Tibial artery (tissue), 4 donors: ENCODE data around the gene ANKRD22.
"Not testable (repeated sequence)": the region's sequence is repeated elsewhere in the genome, so short reads cannot be mapped to it uniquely, and the experiment has no call there.

ENCODE experiments used
- DNase-seq, 2 donors: peaks; one replicate each; pipeline ENCODE4 v3.0.0-alpha.2; 2019
- H3K27ac ChIP-seq, 2 donors: fragments of 200-600 bp; sonication (generic) in 1 of 2; 1 replicate in 1 of 2; 2 replicates in 1 of 2; pipeline ENCODE4 v1.5.1; 2018 to 2019; ENCODE audit warnings: mild to moderate bottlenecking in 1 of 2
- H3K27me3 ChIP-seq, 2 donors: fragments of 200-600 bp; sonication (generic) in 1 of 2; one replicate each; pipeline versions ENCODE4 v1.5.1 to v1.6.0; 2016 to 2019
- H3K36me3 ChIP-seq, 3 donors: fragments of 200-600 bp; sonication (generic) in 2 of 3; one replicate each; pipeline ENCODE4 v1.5.1; 2016 to 2019; ENCODE audit warnings: mild to moderate bottlenecking in 2 of 3
- H3K4me1 ChIP-seq, 4 donors: fragments of 200-600 bp; sonication (generic) in 2 of 4; 1 replicate in 3 of 4; 2 replicates in 1 of 4; pipeline ENCODE4 v1.5.1; 2016 to 2019
- H3K4me3 ChIP-seq, 2 donors: fragments of 200-600 bp; sonication (generic) in 1 of 2; 1 replicate in 1 of 2; 2 replicates in 1 of 2; pipeline ENCODE4 v1.5.1; 2018 to 2019; ENCODE audit warnings: mild to moderate bottlenecking in 2 of 2
- H3K9me3 ChIP-seq, 3 donors: fragments of 200-600 bp; sonication (generic) in 1 of 3; one replicate each; pipeline ENCODE4 v1.5.1; 2016 to 2019
- CTCF ChIP-seq, 2 experiments: fragments of 200-600 bp in 1 of 2; fragments of 450-650 bp in 1 of 2; IDR thresholded peaks; one replicate each; pipeline ENCODE4 v1.5.1; 2017 to 2019; ENCODE audit warnings: antibody characterized with exemption in 2 of 2, mild to moderate bottlenecking in 1 of 2, moderate library complexity in 1 of 2
- intact Hi-C: fragments of 100-400 bp; cut with DNase I; formaldehyde crosslinking; loops from one replicate; pipeline ENCODE4 v1.15.0; 2023; ENCODE audit warnings: low total_unique reads

The ANKRD22 gene

GRCh38 chr10:88888810-88889445, 37.3 kb upstream of the ANKRD22 start:
- Histone ChIP-seq H3K36me3 (no peaks in the 10 kb centered on the region), H3K27me3 (no peaks in the 10 kb centered on the region), H3K4me1 (no peaks in the 10 kb centered on the region), H3K4me3 (no peak overlapping the region), H3K9me3 (no peaks in the 10 kb centered on the region), H3K27ac (no peak overlapping the region)
- DNase-seq: no peak
- intact Hi-C loops: no loop called here
- no peak for TF ChIP-seq CTCF (IDR thresholded peaks at IDR 0.05)

GRCh38 chr10:88886557-88886956, 34.9 kb upstream of the ANKRD22 start:
- H3K9me3 ChIP-seq: no peaks in the 10 kb centered on the region
- no peak for DNase-seq
- H3K27me3 ChIP-seq: no peaks in the 10 kb centered on the region
- H3K36me3 ChIP-seq: no peaks in the 10 kb centered on the region
- intact Hi-C loops: no loop called here
- H3K27ac ChIP-seq: no peak overlapping the region
- peaks cover 0 to 11% (median 1%) of the 10 kb centered on the region in 4 donors for H3K4me1 ChIP-seq
- no peak for TF ChIP-seq CTCF (IDR thresholded peaks at IDR 0.05)
- no peak overlapping the region for H3K4me3 ChIP-seq

GRCh38 chr10:88883448-88883809, 31.8 kb upstream of the ANKRD22 start:
- intact Hi-C loops: no loop called here
- H3K9me3 ChIP-seq: no peaks in the 10 kb centered on the region
- no peaks in the 10 kb centered on the region for H3K36me3 ChIP-seq
- no peak for TF ChIP-seq CTCF (IDR thresholded peaks at IDR 0.05)
- H3K4me1 ChIP-seq: peaks cover 0 to 28% (median 7%) of the 10 kb centered on the region in 4 donors
- no peaks in the 10 kb centered on the region for H3K27me3 ChIP-seq
- H3K4me3 ChIP-seq: no peak overlapping the region
- no peak for DNase-seq
- no peak overlapping the region for H3K27ac ChIP-seq

- H3K9me3 ChIP-seq, DNase-seq, H3K4me3 ChIP-seq, intact Hi-C loops, H3K27me3 ChIP-seq, H3K36me3 ChIP-seq: not testable (repeated sequence)
- peaks cover 0 to 28% (median 7%) of the 10 kb centered on the region in 4 donors for H3K4me1 ChIP-seq
- H3K27ac ChIP-seq: peak overlapping the region in 1 of 2 donors; percentile 82
These were observed 31.2 kb upstream of the ANKRD22 start for GRCh38 chr10:88882646-88883447.

- no peaks in the 10 kb centered on the region for H3K27me3 ChIP-seq
- TF ChIP-seq CTCF (IDR thresholded peaks at IDR 0.05): no peak
- H3K27ac ChIP-seq: peak overlapping the region in 1 of 2 donors; percentile 82
- no peak for DNase-seq
- H3K9me3 ChIP-seq: no peaks in the 10 kb centered on the region
- H3K36me3 ChIP-seq: no peaks in the 10 kb centered on the region
- no peak overlapping the region for H3K4me3 ChIP-seq
- intact Hi-C loops: no loop called here
- H3K4me1 ChIP-seq: peaks cover 0 to 28% (median 7%) of the 10 kb centered on the region in 4 donors
These were observed 30.4 kb upstream of the ANKRD22 start for GRCh38 chr10:88881922-88882645.

- peak overlapping the region; percentile 82 to 83 for H3K27ac ChIP-seq
- no peaks in the 10 kb centered on the region for H3K9me3 ChIP-seq
- DNase-seq: no peak
- no peaks in the 10 kb centered on the region for H3K27me3 ChIP-seq
- peaks cover 0 to 28% (median 7%) of the 10 kb centered on the region in 4 donors for H3K4me1 ChIP-seq
- intact Hi-C loops: no loop called here
- H3K4me3 ChIP-seq: peak overlapping the region; percentile 62 to 84
- no peaks in the 10 kb centered on the region for H3K36me3 ChIP-seq
- no peak for TF ChIP-seq CTCF (IDR thresholded peaks at IDR 0.05)
These were observed 29.7 kb upstream of the ANKRD22 start for GRCh38 chr10:88881320-88881719.
